GM12891 (cell line): ENCODE data around the gene FARS2.

ENCODE experiments used
- PAX5 ChIP-seq: IDR thresholded peaks from 2 replicates; pipeline ENCODE4 v1.6.1; 2011; ENCODE audit warnings: low read length, moderate library complexity, mild to moderate bottlenecking; ENCODE audit not compliant: insufficient read depth, severe bottlenecking
- POLR2A ChIP-seq: IDR thresholded peaks from 2 replicates; pipeline ENCODE4 v1.6.1; 2011; ENCODE audit warnings: low read depth, low read length, control low read depth
- POLR2AphosphoS5 ChIP-seq: IDR thresholded peaks from 2 replicates; pipeline ENCODE4 v1.6.1; 2011; ENCODE audit warnings: low read depth, low read length, control low read depth
- SPI1 ChIP-seq: IDR thresholded peaks from 2 replicates; pipeline ENCODE4 v1.6.1; 2011; ENCODE audit warnings: low read depth, low read length, control low read depth

GRCh38 chr6:5447921-5448320 is 186.6 kb downstream of the FARS2 start:
- TF ChIP-seq POLR2AphosphoS5 (no peak), SPI1 (no peak), POLR2A (no peak), PAX5 (no peak)
